B cell (primary cell): ENCODE measurements around the gene MFSD6L. TPM values are rescaled to one million over a fixed set of nuclear protein-coding genes. Genes with fewer than 3 reads are reported as not detected.

Experiments
- ATAC-seq: fragments of 200-7000 bp; cut with Tn5 transposase; one replicate; pipeline ENCODE4 v1.10.0; 2021; ENCODE audit warnings: low read depth, mild to moderate bottlenecking, moderate number of reproducible peaks, moderate library complexity
- CTCF ChIA-PET: fragments of 350-600 bp; sonication (Branson Sonifier 250); formaldehyde crosslinking; loops from one replicate; lab custom pipeline; 2021; ENCODE audit warnings: antibody characterized with exemption, inconsistent platforms; lab: Charles Lee
- POLR2A ChIA-PET: fragments of 350-600 bp; sonication (Branson Sonifier 250); formaldehyde crosslinking; loops from one replicate; lab custom pipeline; 2021; ENCODE audit warnings: antibody characterized with exemption; lab: Charles Lee
- DNase-seq: peaks from one replicate; pipeline ENCODE4 v3.0.0; 2013
- H2AFZ ChIP-seq: 2 replicates; pipeline ENCODE4 v1.6.1; 2012; ENCODE audit warnings: mild to moderate bottlenecking, low read depth, low read length; ENCODE audit not compliant: insufficient read depth, poor library complexity, severe bottlenecking
- H3K27ac ChIP-seq, 2 donors: 1 replicate in 1 of 2; 2 replicates in 1 of 2; pipeline ENCODE4 v1.5.1; 2012 to 2013; ENCODE audit warnings: low read length in 2 of 2, mild to moderate bottlenecking in 2 of 2, moderate library complexity in 1 of 2
- H3K27me3 ChIP-seq, 4 experiments: fragments of 200-600 bp in 1 of 4; sonication (generic) in 1 of 4; replicated peaks in 1 of 4; 1 replicate in 2 of 4; 2 replicates in 2 of 4; pipeline versions ENCODE4 v1.6.1 to v1.7.0; 2013 to 2016; ENCODE audit warnings: low read length in 3 of 4, mild to moderate bottlenecking in 2 of 4, mixed read lengths in 1 of 4, moderate library complexity in 1 of 4; ENCODE audit not compliant: insufficient read depth in 4 of 4, control insufficient read depth in 3 of 4; ENCODE audit errors: control extremely low read depth in 1 of 4
- H3K36me3 ChIP-seq, 2 experiments: replicated peaks in 1 of 2; 1 replicate in 1 of 2; 2 replicates in 1 of 2; pipeline versions ENCODE4 v1.6.1 to v1.7.1; 2013; ENCODE audit warnings: low read length in 1 of 2; ENCODE audit not compliant: insufficient read depth in 2 of 2, control insufficient read depth in 1 of 2; ENCODE audit errors: control extremely low read depth in 1 of 2, extremely low read depth in 1 of 2
- H3K4me1 ChIP-seq, 2 donors: fragments of 200-600 bp in 1 of 2; sonication (generic) in 1 of 2; 1 replicate in 1 of 2; 2 replicates in 1 of 2; pipeline versions ENCODE4 v1.5.1 to v1.6.1; 2013 to 2017; ENCODE audit warnings: low read length in 2 of 2; ENCODE audit not compliant: control insufficient read depth in 2 of 2, insufficient read depth in 2 of 2
- H3K4me2 ChIP-seq: replicated peaks from 2 replicates; pipeline ENCODE3; 2012; ENCODE audit warnings: mild to moderate bottlenecking, low read depth, low read length; ENCODE audit not compliant: poor library complexity, severe bottlenecking
- H3K4me3 ChIP-seq, 5 experiments: fragments of 200-600 bp in 1 of 5; sonication (generic) in 1 of 5; 1 replicate in 3 of 5; 2 replicates in 2 of 5; pipeline versions ENCODE4 v1.5.1 to v1.7.0; 2011 to 2016; ENCODE audit warnings: low read length in 4 of 5, mild to moderate bottlenecking in 4 of 5, low read depth in 2 of 5, control low read depth in 1 of 5, moderate library complexity in 1 of 5; ENCODE audit not compliant: insufficient read depth in 1 of 5; ENCODE audit errors: control extremely low read depth in 1 of 5, extremely low read depth in 1 of 5
- H3K79me2 ChIP-seq: fragments of 200-600 bp; sonication (generic); one replicate; pipeline ENCODE4 v1.6.0; 2016; ENCODE audit warnings: low read length; ENCODE audit not compliant: control insufficient read depth, insufficient read depth
- H3K9ac ChIP-seq: fragments of 200-600 bp; sonication (generic); 2 replicates; pipeline ENCODE4 v1.6.1; 2017; ENCODE audit warnings: mild to moderate bottlenecking, low read length, moderate library complexity
- H3K9me3 ChIP-seq, 3 donors: one replicate each; pipeline versions ENCODE4 v1.6.1 to v1.7.1; 2013; ENCODE audit warnings: low read length in 2 of 3; ENCODE audit not compliant: control insufficient read depth in 2 of 3, insufficient read depth in 1 of 3; ENCODE audit errors: control extremely low read depth in 1 of 3
- H4K20me1 ChIP-seq: 2 replicates; pipeline ENCODE4 v1.6.0; 2012; ENCODE audit warnings: mild to moderate bottlenecking, low read length; ENCODE audit not compliant: insufficient read depth, control insufficient read depth, poor library complexity, severe bottlenecking
- H3K27ac Mint-ChIP-seq: one replicate; pipeline ENCODE4 v1.8.0; 2021; ENCODE audit warnings: mixed read lengths
- H3K27me3 Mint-ChIP-seq: one replicate; pipeline ENCODE4 v1.8.0; 2021; ENCODE audit warnings: mixed read lengths
- H3K4me1 Mint-ChIP-seq: one replicate; pipeline ENCODE4 v1.8.0; 2021; ENCODE audit warnings: mixed read lengths
- H3K4me3 Mint-ChIP-seq: one replicate; pipeline ENCODE4 v1.8.0; 2021; ENCODE audit warnings: mixed read lengths
- H3K9me3 Mint-ChIP-seq: one replicate; pipeline ENCODE4 v1.8.0; 2022; ENCODE audit warnings: mixed read lengths; ENCODE audit not compliant: insufficient read depth
- EZH2 ChIP-seq: IDR thresholded peaks from 2 replicates; pipeline ENCODE4 v1.6.1; 2012; ENCODE audit warnings: borderline replicate concordance, low read depth, mild to moderate bottlenecking, moderate library complexity, low read length; ENCODE audit not compliant: insufficient read depth, poor library complexity, severe bottlenecking
- WGBS: methylation state at CpG from one replicate; pipeline ENCODE4 v1.1.5; 2013; ENCODE audit warnings: missing lambda C conversion rate; ENCODE audit not compliant: insufficient coverage; 5-methylcytosine and 5-hydroxymethylcytosine counted together
- intact Hi-C: fragments of 100-400 bp; cut with micrococcal nuclease; formaldehyde crosslinking; loops from one replicate; pipeline ENCODE4 v1.10.0; 2022
- polyA plus RNA-seq: library from polyadenylated mRNA; depleted of rRNA; stranded (reverse); fragments of >200 nt; gene quantifications from 2 replicates; pipeline ENCODE4 v1.2.3, GENCODE V29; 2012
- total RNA-seq, 2 donors: library from RNA; stranded (reverse); fragments of 120-200 nt in 1 of 2; gene quantifications; 1 replicate in 1 of 2; 2 replicates in 1 of 2; pipeline versions ENCODE4 v1.2.3 to v1.2.4, GENCODE V29; 2013 to 2022
- TF ChIP-seq, protein P1 (sequence below): fragments of 200-600 bp; IDR thresholded peaks from one replicate; pipeline ENCODE4 v1.8.0; 2022; ENCODE audit warnings: antibody characterized with exemption, mild to moderate bottlenecking

The MFSD6L gene
- total and polyA plus RNA-seq, 2 donors (not counting 1 experiment from before 2014, with no cell fraction given) = 0.24 to 0.37 TPM

DNA sequence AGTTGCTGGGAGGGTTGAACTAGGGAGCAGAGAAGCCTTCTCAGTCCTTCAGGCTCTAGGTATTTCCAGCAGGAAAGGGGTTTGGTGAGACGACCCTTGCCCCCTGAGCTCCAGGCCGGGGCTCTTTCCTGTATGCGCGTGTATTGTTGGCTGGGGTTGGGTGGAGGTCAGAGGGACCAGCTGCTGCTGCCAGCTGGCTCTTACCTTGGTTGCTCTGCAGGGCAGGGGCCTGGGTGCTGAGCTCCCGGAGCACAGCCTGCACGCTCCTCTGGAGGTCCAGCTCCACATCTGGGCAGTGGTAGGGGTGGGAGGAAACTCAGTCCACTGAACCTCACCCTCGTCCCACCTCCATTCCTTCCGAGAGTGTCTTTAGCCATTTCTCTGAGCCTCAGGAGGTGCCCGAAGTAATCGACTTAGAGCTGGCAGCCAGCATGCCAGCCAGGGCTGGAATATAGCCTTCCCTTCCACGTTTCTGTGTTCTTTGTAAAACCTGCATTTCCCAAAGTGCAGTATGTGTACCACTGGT lies 40.3 kb upstream of the MFSD6L start:
- 100% methylated on average over 9 of the region's 11 CpGs for WGBS
- no peaks in the 10 kb centered on the region for H3K9me3 Mint-ChIP-seq
- no peak overlapping the region for H3K4me2 ChIP-seq
- no peak overlapping the region for H3K4me3 ChIP-seq
- no peaks in the 10 kb centered on the region for H3K79me2 ChIP-seq
- no peaks in the 10 kb centered on the region for H3K27me3 Mint-ChIP-seq
- no peak for DNase-seq
- H3K27ac ChIP-seq = no peak overlapping the region
- H3K9ac ChIP-seq = no peak overlapping the region
- H3K4me1 Mint-ChIP-seq = peaks cover 19% of the 10 kb centered on the region
- no peaks in the 10 kb centered on the region for H4K20me1 ChIP-seq
- H2AFZ ChIP-seq = no peak overlapping the region
- ChIA-PET CTCF (no interaction called here), POLR2A (no interaction called here)
- H3K36me3 ChIP-seq = peaks cover 0 to 2% of the 10 kb centered on the region in 2 experiments
- peaks cover 0 to 11% (median 0%) of the 10 kb centered on the region in 3 donors for H3K9me3 ChIP-seq
- no peak overlapping the region for H3K4me3 Mint-ChIP-seq
- no peaks in the 10 kb centered on the region for H3K27me3 ChIP-seq
- H3K27ac Mint-ChIP-seq = no peak overlapping the region
- TF ChIP-seq EZH2 = no peak
- TF ChIP-seq, protein P1, sequence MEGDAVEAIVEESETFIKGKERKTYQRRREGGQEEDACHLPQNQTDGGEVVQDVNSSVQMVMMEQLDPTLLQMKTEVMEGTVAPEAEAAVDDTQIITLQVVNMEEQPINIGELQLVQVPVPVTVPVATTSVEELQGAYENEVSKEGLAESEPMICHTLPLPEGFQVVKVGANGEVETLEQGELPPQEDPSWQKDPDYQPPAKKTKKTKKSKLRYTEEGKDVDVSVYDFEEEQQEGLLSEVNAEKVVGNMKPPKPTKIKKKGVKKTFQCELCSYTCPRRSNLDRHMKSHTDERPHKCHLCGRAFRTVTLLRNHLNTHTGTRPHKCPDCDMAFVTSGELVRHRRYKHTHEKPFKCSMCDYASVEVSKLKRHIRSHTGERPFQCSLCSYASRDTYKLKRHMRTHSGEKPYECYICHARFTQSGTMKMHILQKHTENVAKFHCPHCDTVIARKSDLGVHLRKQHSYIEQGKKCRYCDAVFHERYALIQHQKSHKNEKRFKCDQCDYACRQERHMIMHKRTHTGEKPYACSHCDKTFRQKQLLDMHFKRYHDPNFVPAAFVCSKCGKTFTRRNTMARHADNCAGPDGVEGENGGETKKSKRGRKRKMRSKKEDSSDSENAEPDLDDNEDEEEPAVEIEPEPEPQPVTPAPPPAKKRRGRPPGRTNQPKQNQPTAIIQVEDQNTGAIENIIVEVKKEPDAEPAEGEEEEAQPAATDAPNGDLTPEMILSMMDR = no peak
- peaks cover 13 to 24% of the 10 kb centered on the region in 2 donors for H3K4me1 ChIP-seq
- ATAC-seq = no peak
- intact Hi-C loops = no loop called here

DNA sequence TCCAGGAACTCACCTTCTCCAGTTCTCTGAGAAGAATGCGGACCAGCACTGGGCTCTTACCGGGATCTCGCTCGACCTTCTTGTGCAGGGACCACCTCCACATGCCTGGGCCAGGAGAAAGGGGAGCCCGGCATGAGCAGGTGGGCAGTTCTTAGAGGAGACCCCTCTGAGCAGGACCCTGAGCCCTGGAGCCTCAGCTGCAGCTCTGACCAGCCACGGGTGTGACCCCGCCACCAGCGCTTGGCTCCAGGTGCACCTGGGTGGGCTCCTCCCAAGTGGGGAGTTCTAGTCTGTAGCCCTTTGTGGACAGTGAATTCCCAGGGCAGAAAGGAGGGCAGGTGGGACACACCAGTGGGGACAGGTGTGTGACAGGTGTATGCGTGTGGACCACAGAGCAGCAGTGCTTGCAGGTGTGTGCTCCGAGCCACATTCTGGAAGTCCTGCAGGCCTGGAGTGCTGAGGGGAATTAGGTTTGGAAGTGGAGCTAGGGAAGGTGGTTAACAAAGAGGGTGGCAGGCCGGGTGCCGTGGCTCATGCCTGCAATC lies 39.5 kb upstream of the MFSD6L start:
- peaks cover 0 to 11% (median 0%) of the 10 kb centered on the region in 3 donors for H3K9me3 ChIP-seq
- no peak for TF ChIP-seq EZH2
- TF ChIP-seq, protein P1 = no peak
- H3K27ac ChIP-seq = no peak overlapping the region
- intact Hi-C loops = no loop called here
- DNase-seq (no peak), ATAC-seq (no peak)
- no peak overlapping the region for H3K9ac ChIP-seq
- ChIA-PET CTCF (no interaction called here), POLR2A (no interaction called here)
- H3K27me3 ChIP-seq = no peaks in the 10 kb centered on the region
- Mint-ChIP-seq H3K27ac (no peak overlapping the region), H3K27me3 (no peaks in the 10 kb centered on the region), H3K4me1 (peaks cover 14% of the 10 kb centered on the region), H3K4me3 (no peak overlapping the region), H3K9me3 (no peaks in the 10 kb centered on the region)
- H3K4me2 ChIP-seq = no peak overlapping the region
- H3K36me3 ChIP-seq = peaks cover 0 to 2% of the 10 kb centered on the region in 2 experiments
- no peaks in the 10 kb centered on the region for H3K79me2 ChIP-seq
- peaks cover 8 to 19% of the 10 kb centered on the region in 2 donors for H3K4me1 ChIP-seq
- H2AFZ ChIP-seq = no peak overlapping the region
- no peaks in the 10 kb centered on the region for H4K20me1 ChIP-seq
- 98% methylated on average over 12 of the region's 12 CpGs for WGBS
- H3K4me3 ChIP-seq = no peak overlapping the region
